GM12801 (cell line): Measurements from ENCODE around the gene POU6F1.

Experiments used
- CTCF ChIP-seq: IDR thresholded peaks from one replicate; pipeline ENCODE4 v1.5.1; 2011; ENCODE audit warnings: control low read depth; ENCODE audit not compliant: insufficient read length; ENCODE audit errors: extremely low read depth

The POU6F1 gene

DNA sequence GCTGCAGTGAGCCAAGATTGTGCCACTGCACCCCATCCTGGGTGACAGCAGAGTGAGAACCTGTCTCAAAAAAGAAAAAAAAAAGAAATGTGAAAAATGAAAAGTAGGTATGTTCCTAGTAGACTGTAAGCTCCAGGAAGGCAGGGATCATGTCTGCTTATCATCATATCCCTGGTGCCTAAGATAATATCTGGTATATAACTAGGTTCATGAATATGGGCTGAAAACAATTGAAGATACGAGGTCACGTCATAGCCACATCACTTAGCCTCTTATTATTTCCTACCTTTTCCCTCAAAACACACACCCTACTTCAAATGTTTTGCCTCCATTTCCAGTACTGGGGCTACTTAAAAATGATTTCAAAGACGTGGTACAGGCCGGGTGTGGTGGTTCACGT, 3.0 kb downstream of the POU6F1 start:
- no peak for TF ChIP-seq CTCF

DNA sequence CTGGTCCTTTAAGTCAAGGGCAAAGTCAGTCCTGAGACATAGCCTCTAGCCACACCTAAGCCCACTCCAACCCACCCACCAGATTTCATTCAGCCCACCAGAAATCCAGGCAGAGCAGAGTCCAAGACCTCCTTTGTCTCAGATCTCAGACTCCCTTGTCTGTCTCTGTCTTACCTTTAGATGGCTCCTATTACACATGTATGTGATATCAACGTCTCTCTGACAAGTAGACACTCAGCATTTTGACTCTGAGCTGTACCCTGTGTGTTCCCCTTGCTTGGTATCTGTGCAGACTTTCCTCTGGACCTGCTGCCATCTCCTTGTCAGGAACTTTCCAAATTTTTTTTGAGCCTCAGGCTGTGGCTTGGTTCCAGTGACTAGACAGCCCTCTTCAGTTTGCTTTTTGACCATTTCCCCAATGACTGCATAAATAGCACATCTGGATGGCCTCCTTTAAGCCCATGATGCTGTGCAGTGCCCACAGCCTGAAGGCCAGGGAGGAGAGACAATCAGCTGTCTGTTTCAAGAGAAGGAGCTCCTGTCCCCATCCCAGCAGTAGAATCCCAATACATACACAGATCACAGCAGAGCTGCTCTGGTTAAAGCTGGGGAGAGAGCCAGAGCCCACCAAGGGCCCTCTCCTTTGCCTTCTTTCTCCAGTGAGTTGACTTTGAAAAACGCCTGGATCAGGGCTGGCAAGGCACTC, 7.0 kb downstream of the POU6F1 start:
- TF ChIP-seq CTCF = no peak

GRCh38 chr12:51209259-51209658, 8.6 kb downstream of the POU6F1 start:
- no peak for TF ChIP-seq CTCF

DNA sequence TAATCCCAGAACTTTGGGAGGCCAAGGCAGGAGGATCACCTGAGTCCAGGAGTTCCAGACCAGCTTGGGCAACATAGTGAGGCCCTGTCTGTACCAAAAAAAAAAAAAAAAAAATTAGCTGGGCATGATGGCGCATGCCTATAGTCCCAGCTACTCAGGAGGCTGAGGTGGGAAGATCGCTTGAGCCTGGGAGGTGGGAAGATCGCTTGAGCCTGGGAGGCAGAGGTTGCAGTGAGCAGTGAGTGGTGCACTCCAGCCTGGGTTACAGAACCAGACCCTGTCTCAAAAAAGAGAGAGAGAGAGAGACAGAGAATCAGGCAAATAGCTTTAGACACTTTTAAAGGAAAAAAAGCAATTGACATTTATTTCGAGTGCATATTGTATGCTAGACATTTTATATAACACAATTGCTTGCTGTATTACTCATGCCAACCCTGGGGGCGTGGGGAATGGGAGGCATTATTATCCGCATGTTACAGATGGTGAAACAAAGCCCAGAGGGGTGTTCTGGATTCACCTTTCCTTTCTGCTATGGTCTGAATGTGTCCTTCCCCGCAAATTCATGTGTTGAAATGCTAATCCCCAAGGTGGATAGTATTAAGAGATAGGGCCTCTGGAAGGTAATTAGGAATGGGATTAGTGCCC, 9.7 kb downstream of the POU6F1 start:
- no peak for TF ChIP-seq CTCF

DNA sequence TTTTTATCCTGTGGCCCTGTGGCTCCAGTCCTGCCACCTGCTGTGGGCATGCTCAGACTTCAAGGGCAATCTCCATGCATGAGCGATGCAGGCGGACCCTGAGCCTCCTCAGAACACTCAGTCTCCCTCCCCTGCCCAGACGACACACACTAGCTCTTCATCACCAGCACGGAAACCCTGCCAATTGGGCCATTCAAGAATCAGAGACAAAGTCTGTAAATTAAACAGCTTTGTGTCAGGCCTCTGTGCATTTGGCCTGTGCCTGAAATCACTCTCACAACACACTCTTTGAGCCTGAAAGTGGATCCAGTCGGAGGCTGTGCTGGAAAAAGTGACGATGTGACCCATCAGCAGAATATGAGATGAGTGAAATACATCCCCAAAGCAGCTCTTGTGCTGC, 12.5 kb downstream of the POU6F1 start:
- TF ChIP-seq CTCF = no peak

DNA sequence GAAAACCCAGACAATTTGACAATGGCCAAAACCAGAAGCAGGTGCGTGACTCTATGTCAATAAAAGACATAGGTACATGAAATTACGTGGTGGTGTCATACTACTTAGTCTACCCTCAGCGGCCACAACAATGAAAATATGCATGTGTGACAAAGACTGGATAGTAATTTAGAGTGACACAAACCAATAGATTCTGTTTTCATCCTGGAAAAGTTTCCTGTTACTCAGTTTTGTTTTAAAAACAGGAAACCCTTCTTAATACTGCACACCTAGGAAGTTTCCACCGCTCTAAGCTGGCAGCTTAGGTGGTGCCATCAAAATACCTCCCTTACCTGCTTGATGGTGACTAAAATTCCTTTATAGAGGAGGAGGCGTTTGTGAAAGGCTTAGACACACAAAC, 15.1 kb downstream of the POU6F1 start:
- no peak for TF ChIP-seq CTCF

GRCh38 chr12:51200806-51201205, 17.1 kb downstream of the POU6F1 start:
- no peak for TF ChIP-seq CTCF
